ENCODE data around the gene EXOC6B.

- TF ChIP-seq CTCF (IDR thresholded peaks at IDR 0.05) = no peak
- no peak for TF ChIP-seq POLR2A (IDR thresholded peaks at IDR 0.05)
Measured at GRCh38 chr2:72155737-72156136, 670.1 kb downstream of the EXOC6B start.
